H9 (cell line): Measurements from ENCODE around the gene GPR176. TPM values are rescaled to one million over a fixed set of nuclear protein-coding genes. Genes with fewer than 3 reads are reported as not detected.
A peak's percentile ranks its signal among the peaks of the same experiment; 100 is the strongest.

ENCODE experiments used
- DNase-seq: peaks from one replicate; pipeline ENCODE4 v3.0.0-alpha.2; 2017
- H2AFZ ChIP-seq: one replicate; pipeline ENCODE4 v1.6.1; 2013; ENCODE audit warnings: mild to moderate bottlenecking, low read length, control low read depth, moderate library complexity
- H2AK5ac ChIP-seq: 2 replicates; pipeline ENCODE4 v1.6.1; 2013; ENCODE audit warnings: low read length, control low read depth, mixed read lengths; ENCODE audit not compliant: insufficient read length
- H2BK120ac ChIP-seq: one replicate; pipeline ENCODE4 v1.6.1; 2013; ENCODE audit warnings: low read depth, mild to moderate bottlenecking, low read length, control low read depth, inconsistent platforms; ENCODE audit not compliant: poor library complexity, severe bottlenecking
- H2BK12ac ChIP-seq: 2 replicates; pipeline ENCODE4 v1.6.1; 2013; ENCODE audit warnings: low read length, control low read depth, mixed read lengths, low read depth; ENCODE audit not compliant: insufficient read length
- H2BK15ac ChIP-seq: 2 replicates; pipeline ENCODE4 v1.6.1; 2013; ENCODE audit warnings: low read depth, low read length, control low read depth
- H2BK20ac ChIP-seq: one replicate; pipeline ENCODE4 v1.6.1; 2013; ENCODE audit warnings: low read depth, mild to moderate bottlenecking, low read length, control low read depth, inconsistent platforms; ENCODE audit not compliant: poor library complexity, severe bottlenecking
- H2BK5ac ChIP-seq: 2 replicates; pipeline ENCODE4 v1.6.1; 2013; ENCODE audit warnings: low read length, control low read depth, mixed read lengths; ENCODE audit not compliant: insufficient read length
- H3K14ac ChIP-seq: 2 replicates; pipeline ENCODE4 v1.6.1; 2013; ENCODE audit warnings: low read length, control low read depth; ENCODE audit not compliant: insufficient read depth
- H3K18ac ChIP-seq: 2 replicates; pipeline ENCODE4 v1.6.1; 2013; ENCODE audit warnings: low read depth, mild to moderate bottlenecking, mixed read lengths, low read length, control low read depth; ENCODE audit not compliant: insufficient read length
- H3K23ac ChIP-seq: 2 replicates; pipeline ENCODE4 v1.6.1; 2013; ENCODE audit warnings: low read length, control low read depth, mixed read lengths, low read depth; ENCODE audit not compliant: insufficient read length
- H3K23me2 ChIP-seq: 2 replicates; pipeline ENCODE4 v1.6.1; 2013; ENCODE audit warnings: low read depth, mild to moderate bottlenecking, mixed read lengths, low read length, control low read depth; ENCODE audit not compliant: insufficient read length, poor library complexity, severe bottlenecking
- H3K27ac ChIP-seq: 2 replicates; pipeline ENCODE4 v1.5.1; 2013; ENCODE audit warnings: low read length, control low read depth, mixed read lengths, low read depth; ENCODE audit not compliant: insufficient read length
- H3K27me3 ChIP-seq: 2 replicates; pipeline ENCODE4 v1.6.1; 2013; ENCODE audit warnings: low read length, control low read depth, inconsistent platforms; ENCODE audit not compliant: insufficient read depth
- H3K4ac ChIP-seq: 2 replicates; pipeline ENCODE4 v1.6.1; 2013; ENCODE audit warnings: low read depth, mild to moderate bottlenecking, control low read depth, inconsistent platforms, low read length, moderate library complexity
- H3K4me1 ChIP-seq: 2 replicates; pipeline ENCODE4 v1.6.1; 2013; ENCODE audit warnings: low read length, control low read depth, inconsistent platforms; ENCODE audit not compliant: insufficient read depth
- H3K4me2 ChIP-seq: 2 replicates; pipeline ENCODE4 v1.6.1; 2013; ENCODE audit warnings: low read length, control low read depth, mixed read lengths; ENCODE audit not compliant: insufficient read length, insufficient read depth
- H3K56ac ChIP-seq: 2 replicates; pipeline ENCODE4 v1.6.1; 2013; ENCODE audit warnings: low read depth, mild to moderate bottlenecking, mixed read lengths, low read length, control low read depth; ENCODE audit not compliant: insufficient read length
- H3K79me1 ChIP-seq: 2 replicates; pipeline ENCODE4 v1.6.1; 2013; ENCODE audit warnings: low read depth, mild to moderate bottlenecking, moderate library complexity, low read length, control low read depth, inconsistent platforms; ENCODE audit not compliant: insufficient read depth, poor library complexity, severe bottlenecking
- H3K79me2 ChIP-seq: 2 replicates; pipeline ENCODE4 v1.6.1; 2013; ENCODE audit warnings: low read length, control low read depth, inconsistent platforms; ENCODE audit not compliant: insufficient read depth
- H3K9ac ChIP-seq: 2 replicates; pipeline ENCODE4 v1.6.1; 2013; ENCODE audit warnings: low read length, control low read depth, mixed read lengths; ENCODE audit not compliant: insufficient read length; ENCODE audit errors: extremely low read depth
- H3K9me3 ChIP-seq: one replicate; pipeline ENCODE4 v1.6.1; 2013; ENCODE audit warnings: low read depth, low read length, inconsistent platforms; ENCODE audit not compliant: control insufficient read depth
- H3T11ph ChIP-seq: one replicate; pipeline ENCODE4 v1.6.1; 2013; ENCODE audit warnings: mild to moderate bottlenecking, low read length, control low read depth, inconsistent platforms
- H4K20me1 ChIP-seq: one replicate; pipeline ENCODE4 v1.6.1; 2013; ENCODE audit not compliant: control insufficient read depth, insufficient read length, insufficient read depth
- H4K5ac ChIP-seq: 2 replicates; pipeline ENCODE4 v1.6.1; 2013; ENCODE audit warnings: low read depth, mild to moderate bottlenecking, mixed read lengths, low read length, control low read depth; ENCODE audit not compliant: insufficient read length
- H4K8ac ChIP-seq: replicated peaks from 2 replicates; pipeline ENCODE4 v1.6.1; 2013; ENCODE audit warnings: low read length, control low read depth, mixed read lengths, low read depth; ENCODE audit not compliant: insufficient read length
- H4K91ac ChIP-seq: 2 replicates; pipeline ENCODE4 v1.6.1; 2013; ENCODE audit warnings: low read depth, mild to moderate bottlenecking, moderate library complexity, mixed read lengths, low read length, control low read depth; ENCODE audit not compliant: insufficient read length
- H3K27ac Mint-ChIP-seq, 3 experiments: 2 replicates in 2 of 3; 3 replicates in 1 of 3; pipeline ENCODE4 v1.8.0; 2020 to 2021; ENCODE audit warnings: mixed read lengths in 3 of 3, mild to moderate bottlenecking in 1 of 3, moderate library complexity in 1 of 3
- H3K27me3 Mint-ChIP-seq: 2 replicates; pipeline ENCODE4 v1.8.0; 2021; ENCODE audit warnings: low read depth, mild to moderate bottlenecking, moderate library complexity, mixed read lengths
- H3K36me3 Mint-ChIP-seq, 3 experiments: 2 replicates in 2 of 3; 3 replicates in 1 of 3; pipeline ENCODE4 v1.8.0; 2020 to 2021; ENCODE audit warnings: low read depth in 3 of 3, mixed read lengths in 3 of 3; ENCODE audit not compliant: insufficient read depth in 1 of 3
- H3K4me1 Mint-ChIP-seq, 2 experiments: 2 replicates each; pipeline ENCODE4 v1.8.0; 2020; ENCODE audit warnings: mixed read lengths in 2 of 2
- H3K4me3 Mint-ChIP-seq, 2 experiments: 2 replicates in 1 of 2; 3 replicates in 1 of 2; pipeline ENCODE4 v1.8.0; 2020 to 2021; ENCODE audit warnings: mild to moderate bottlenecking in 2 of 2, mixed read lengths in 2 of 2, moderate library complexity in 1 of 2
- H3K9me3 Mint-ChIP-seq, 2 experiments: 2 replicates in 1 of 2; 3 replicates in 1 of 2; pipeline ENCODE4 v1.8.0; 2020; ENCODE audit warnings: mild to moderate bottlenecking in 2 of 2, mixed read lengths in 2 of 2, moderate library complexity in 1 of 2
- WGBS: extraction: QIAGEN DNeasy Blood & Tissue Kit; methylation state at CpG from one replicate; pipeline ENCODE4 v1.1.7; 2013; ENCODE audit warnings: missing lambda C conversion rate, low lambda C conversion rate, mixed read lengths; ENCODE audit not compliant: insufficient read length; ENCODE audit errors: extremely low coverage; 5-methylcytosine and 5-hydroxymethylcytosine counted together
- total RNA-seq: library from RNA; stranded (reverse); gene quantifications from 2 replicates; pipeline ENCODE4 v1.2.1, GENCODE V29; 2021
- TF ChIP-seq, protein P1 (sequence below): fragments of 200-600 bp; sonication (generic); conservative IDR thresholded peaks from 3 replicates; pipeline ENCODE4 v1.8.0; 2021; ENCODE audit warnings: antibody characterized with exemption, mild to moderate bottlenecking

GPR176 gene
- total RNA-seq, 1 experiment from 2014 or later: 132 TPM

DNA sequence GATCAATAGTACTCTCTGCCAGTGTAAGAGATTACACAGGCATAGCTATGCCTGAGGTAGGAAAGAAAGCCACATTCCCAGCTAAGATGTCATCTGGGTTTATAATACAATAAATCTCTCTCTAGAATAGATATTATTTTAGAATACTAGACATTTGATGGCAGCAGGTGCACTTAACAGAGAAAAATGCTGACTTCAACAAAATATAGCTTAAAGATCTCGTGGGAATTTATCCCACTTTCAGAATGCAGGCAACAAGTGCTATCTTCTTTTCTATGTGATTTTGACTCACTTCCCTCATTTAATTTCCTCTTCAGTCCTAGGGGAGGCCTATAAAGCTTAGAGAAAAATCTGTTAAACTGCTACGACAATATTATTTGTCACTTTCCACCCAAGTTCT is 76.5 kb downstream of the GPR176 start:
- no peaks in the 10 kb centered on the region for H3K27me3 ChIP-seq
- H2BK5ac ChIP-seq: no peak overlapping the region
- H4K5ac ChIP-seq: no peak overlapping the region
- no peak overlapping the region for H2BK12ac ChIP-seq
- H4K20me1 ChIP-seq: no peaks in the 10 kb centered on the region
- H3K56ac ChIP-seq: no peak overlapping the region
- no peak overlapping the region for H2BK20ac ChIP-seq
- no peak overlapping the region for H3K4ac ChIP-seq
- H3K27ac ChIP-seq: no peak overlapping the region
- no peak overlapping the region for H3K18ac ChIP-seq
- peaks cover 21% of the 10 kb centered on the region; the same call in 1 of the 2 replicates for H3K79me2 ChIP-seq
- H3K9ac ChIP-seq: no peak overlapping the region
- H3K79me1 ChIP-seq: peaks cover 5% of the 10 kb centered on the region
- H3K9me3 Mint-ChIP-seq: peaks cover 21 to 26% of the 10 kb centered on the region in 2 experiments; a peak in 4 of 5 replicates
- H3K4me1 ChIP-seq: peaks cover 3% of the 10 kb centered on the region
- H2BK120ac ChIP-seq: no peak overlapping the region
- no peak overlapping the region for H3K23ac ChIP-seq
- no peak overlapping the region for H3T11ph ChIP-seq
- H3K4me3 Mint-ChIP-seq: no peak overlapping the region
- no peak overlapping the region for H3K14ac ChIP-seq
- no CpG with 5 or more reads among the region's 2 CpGs for WGBS
- DNase-seq: no peak
- H3K23me2 ChIP-seq: no peaks in the 10 kb centered on the region
- H3K27ac Mint-ChIP-seq: peak overlapping the region in 1 of 3 experiments; percentile 66; a peak in 1 of 7 replicates
- H3K4me2 ChIP-seq: no peak overlapping the region
- peaks cover 28 to 63% of the 10 kb centered on the region in 2 experiments for H3K4me1 Mint-ChIP-seq
- no peaks in the 10 kb centered on the region for H3K9me3 ChIP-seq
- TF ChIP-seq, protein P1, sequence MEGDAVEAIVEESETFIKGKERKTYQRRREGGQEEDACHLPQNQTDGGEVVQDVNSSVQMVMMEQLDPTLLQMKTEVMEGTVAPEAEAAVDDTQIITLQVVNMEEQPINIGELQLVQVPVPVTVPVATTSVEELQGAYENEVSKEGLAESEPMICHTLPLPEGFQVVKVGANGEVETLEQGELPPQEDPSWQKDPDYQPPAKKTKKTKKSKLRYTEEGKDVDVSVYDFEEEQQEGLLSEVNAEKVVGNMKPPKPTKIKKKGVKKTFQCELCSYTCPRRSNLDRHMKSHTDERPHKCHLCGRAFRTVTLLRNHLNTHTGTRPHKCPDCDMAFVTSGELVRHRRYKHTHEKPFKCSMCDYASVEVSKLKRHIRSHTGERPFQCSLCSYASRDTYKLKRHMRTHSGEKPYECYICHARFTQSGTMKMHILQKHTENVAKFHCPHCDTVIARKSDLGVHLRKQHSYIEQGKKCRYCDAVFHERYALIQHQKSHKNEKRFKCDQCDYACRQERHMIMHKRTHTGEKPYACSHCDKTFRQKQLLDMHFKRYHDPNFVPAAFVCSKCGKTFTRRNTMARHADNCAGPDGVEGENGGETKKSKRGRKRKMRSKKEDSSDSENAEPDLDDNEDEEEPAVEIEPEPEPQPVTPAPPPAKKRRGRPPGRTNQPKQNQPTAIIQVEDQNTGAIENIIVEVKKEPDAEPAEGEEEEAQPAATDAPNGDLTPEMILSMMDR: no peak
- H4K91ac ChIP-seq: no peak overlapping the region
- no peak overlapping the region for H4K8ac ChIP-seq
- H3K36me3 Mint-ChIP-seq: peaks cover 37 to 54% (median 40%) of the 10 kb centered on the region in 3 experiments
- H3K27me3 Mint-ChIP-seq: 0 out of 2 replicates have a peak, but pooled peaks cover 3% of the 10 kb centered on the region
- H2BK15ac ChIP-seq: no peak overlapping the region
- no peak overlapping the region for H2AK5ac ChIP-seq
- H2AFZ ChIP-seq: no peak overlapping the region
